ENCODE results near the gene BTK. TPM values are rescaled to one million over a fixed set of nuclear protein-coding genes. Genes with fewer than 3 reads are reported as not detected.

BTK gene
- total RNA-seq, 1 donor from 2014 or later, result not detected

GRCh38 chrX:101369687-101370086 lies 16.3 kb downstream of the BTK start:
- Mint-ChIP-seq H3K9me3 (no peaks in the 10 kb centered on the region), H3K36me3 (ENCODE audit: low read depth) (no peaks in the 10 kb centered on the region), H3K4me1 (no peaks in the 10 kb centered on the region), H3K27me3 (ENCODE audit: low read depth) (peaks cover 2% of the 10 kb centered on the region), H3K27ac (ENCODE audit: unreplicated experiment) (no peak overlapping the region), H3K4me3 (no peak overlapping the region)
- no peak for DNase-seq (ENCODE audit: low read depth, low spot score)
- TF ChIP-seq CTCF (conservative IDR thresholded peaks at IDR 0.05), result no peak

DNA sequence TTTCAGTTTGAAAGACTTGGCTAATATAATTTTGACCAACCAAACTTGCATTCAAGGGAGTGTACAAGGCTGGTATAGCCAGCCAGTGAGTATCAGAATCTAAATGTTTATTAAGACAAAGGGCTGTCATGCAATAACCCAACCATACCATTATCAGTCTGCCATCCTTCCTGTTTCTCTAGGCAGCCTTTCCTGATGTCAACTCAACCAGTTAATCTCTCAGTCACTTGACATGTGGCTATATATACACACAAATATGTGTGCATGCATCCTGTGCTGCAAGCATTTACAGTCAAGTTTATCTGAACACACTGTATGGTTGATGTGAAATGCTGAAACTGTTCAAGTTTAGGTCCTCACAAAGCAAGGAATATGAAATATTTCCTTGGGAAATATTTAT lies 17.2 kb downstream of the BTK start:
- no peak for TF ChIP-seq CTCF (conservative IDR thresholded peaks at IDR 0.05)
- no peaks in the 10 kb centered on the region for H3K9me3 Mint-ChIP-seq
- DNase-seq (ENCODE audit: low read depth, low spot score), result no peak
- H3K36me3 Mint-ChIP-seq (ENCODE audit: low read depth), result no peaks in the 10 kb centered on the region
- H3K4me1 Mint-ChIP-seq, result no peaks in the 10 kb centered on the region
- H3K4me3 Mint-ChIP-seq, result no peak overlapping the region
- no peak overlapping the region for H3K27ac Mint-ChIP-seq (ENCODE audit: unreplicated experiment)
- peaks cover 2% of the 10 kb centered on the region for H3K27me3 Mint-ChIP-seq (ENCODE audit: low read depth)

GRCh38 chrX:101365301-101365795 lies 20.6 kb downstream of the BTK start:
- no peaks in the 10 kb centered on the region for H3K36me3 Mint-ChIP-seq (ENCODE audit: low read depth)
- no peaks in the 10 kb centered on the region for H3K4me1 Mint-ChIP-seq

DNA sequence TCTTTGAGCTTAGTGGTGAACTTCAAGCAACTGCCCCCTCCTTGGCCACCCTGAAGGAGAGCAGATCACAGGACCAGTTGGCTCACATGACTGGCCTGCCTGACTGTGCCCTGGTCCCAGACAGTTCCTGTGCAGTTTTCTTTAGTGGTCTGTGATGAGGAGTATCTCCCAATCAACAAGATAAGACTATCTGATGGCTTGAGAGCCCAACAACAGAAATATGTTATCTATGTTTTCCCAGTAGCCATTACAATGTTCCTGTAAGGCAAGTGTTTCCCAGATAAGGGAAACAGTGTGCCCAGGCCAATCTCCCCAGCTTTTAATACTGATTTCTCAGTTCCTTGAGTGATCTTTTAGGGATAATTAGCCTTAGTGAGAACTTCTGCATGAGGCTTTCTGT lies 23.2 kb downstream of the BTK start:
- Mint-ChIP-seq H3K27ac (ENCODE audit: unreplicated experiment) (peak overlapping the region; percentile 72), H3K4me3 (no peak overlapping the region), H3K36me3 (ENCODE audit: low read depth) (no peaks in the 10 kb centered on the region), H3K9me3 (no peaks in the 10 kb centered on the region), H3K4me1 (no peaks in the 10 kb centered on the region), H3K27me3 (ENCODE audit: low read depth) (no peaks in the 10 kb centered on the region)
- TF ChIP-seq CTCF (conservative IDR thresholded peaks at IDR 0.05), result no peak
- no peak for DNase-seq (ENCODE audit: low read depth, low spot score)

More at GRCh38 chrX:101365301-101365795, 20.6 kb downstream of the BTK start:
- peaks cover 2% of the 10 kb centered on the region for H3K27me3 Mint-ChIP-seq (ENCODE audit: low read depth)
- no peak overlapping the region for H3K4me3 Mint-ChIP-seq
- no peak for TF ChIP-seq CTCF (conservative IDR thresholded peaks at IDR 0.05)
- no peak overlapping the region for H3K27ac Mint-ChIP-seq (ENCODE audit: unreplicated experiment)
- DNase-seq (ENCODE audit: low read depth, low spot score), result no peak
- H3K9me3 Mint-ChIP-seq, result no peaks in the 10 kb centered on the region

GRCh38 chrX:101362116-101362515 lies 23.9 kb downstream of the BTK start:
- H3K4me1 Mint-ChIP-seq, result no peaks in the 10 kb centered on the region
- no peak overlapping the region for H3K4me3 Mint-ChIP-seq
- no peaks in the 10 kb centered on the region for H3K36me3 Mint-ChIP-seq (ENCODE audit: low read depth)
- H3K27ac Mint-ChIP-seq (ENCODE audit: unreplicated experiment), result no peak overlapping the region
- H3K27me3 Mint-ChIP-seq (ENCODE audit: low read depth), result no peaks in the 10 kb centered on the region
- H3K9me3 Mint-ChIP-seq, result no peaks in the 10 kb centered on the region
- no peak for DNase-seq (ENCODE audit: low read depth, low spot score)
- TF ChIP-seq CTCF (conservative IDR thresholded peaks at IDR 0.05), result no peak

DNA sequence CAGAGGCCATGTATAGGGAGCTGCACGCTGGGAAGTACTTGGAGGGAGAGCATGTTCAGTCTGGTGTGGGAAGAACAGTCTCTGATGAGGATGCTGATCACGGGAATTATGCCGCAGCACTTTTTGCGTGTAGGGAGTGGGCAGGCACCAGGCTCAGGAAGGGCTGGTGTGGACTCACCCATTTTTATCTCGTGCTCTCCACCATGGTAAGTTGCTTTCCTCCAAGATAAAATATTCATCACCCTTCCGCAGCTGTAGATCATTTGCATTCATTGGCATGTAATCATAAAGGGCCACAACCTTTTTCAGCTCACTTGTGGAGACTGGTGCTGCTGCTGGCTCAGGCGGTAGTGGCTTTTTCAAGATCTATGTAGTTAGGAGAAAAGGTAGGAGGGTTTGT lies 25.6 kb downstream of the BTK start:
- H3K27ac Mint-ChIP-seq (ENCODE audit: unreplicated experiment), result no peak overlapping the region
- DNase-seq (ENCODE audit: low read depth, low spot score), result no peak
- peaks cover 2% of the 10 kb centered on the region for H3K9me3 Mint-ChIP-seq
- no peaks in the 10 kb centered on the region for H3K36me3 Mint-ChIP-seq (ENCODE audit: low read depth)
- H3K27me3 Mint-ChIP-seq (ENCODE audit: low read depth), result no peaks in the 10 kb centered on the region
- TF ChIP-seq CTCF (conservative IDR thresholded peaks at IDR 0.05), result no peak
- H3K4me1 Mint-ChIP-seq, result no peaks in the 10 kb centered on the region
- H3K4me3 Mint-ChIP-seq, result no peak overlapping the region
